SK-N-SH (cell line): ENCODE results near the gene WDR93. TPM values are rescaled to one million over a fixed set of nuclear protein-coding genes. Genes with fewer than 3 reads are reported as not detected.

ENCODE experiments used
- CTCF ChIA-PET: fragments of 300-600, 350-600 bp; formaldehyde crosslinking; extraction: SDS; loops from one replicate; lab custom pipeline; 2021; lab: Yijun Ruan, JAX
- POLR2A ChIA-PET: fragments of 350-600 bp; sonication (Branson Sonifier 250); formaldehyde crosslinking; extraction: SDS; loops from one replicate; lab custom pipeline; 2020; ENCODE audit warnings: antibody characterized with exemption, inconsistent platforms; lab: Yijun Ruan, JAX
- DNase-seq: peaks from one replicate; pipeline ENCODE4 v3.0.0; 2012
- H2AFZ ChIP-seq: fragments of 200-600 bp; sonication (generic); 2 replicates; pipeline ENCODE4 v1.8.1; 2016; ENCODE audit warnings: antibody characterized with exemption, mild to moderate bottlenecking, low read depth
- H3F3A ChIP-seq: fragments of 200-600 bp; sonication (generic); replicated peaks from 2 replicates; pipeline ENCODE3; 2016; ENCODE audit warnings: antibody characterized with exemption, mild to moderate bottlenecking; ENCODE audit not compliant: insufficient read depth
- H3K27ac ChIP-seq, 2 experiments: fragments of 200-500 bp in 1 of 2; fragments of 200-600 bp in 1 of 2; sonication (Bioruptor generic) in 1 of 2; sonication (generic), shearing (Covaris generic) in 1 of 2; 2 replicates each; pipeline versions ENCODE4 v1.5.1 to v1.6.1; 2014 to 2016; ENCODE audit warnings: low read depth in 2 of 2, inconsistent platforms in 1 of 2, low read length in 1 of 2, mild to moderate bottlenecking in 1 of 2, mixed read lengths in 1 of 2
- H3K27me3 ChIP-seq: fragments of 200-600 bp; sonication (generic), shearing (Covaris generic); 2 replicates; pipeline ENCODE4 v1.6.1; 2016; ENCODE audit warnings: mixed run types; ENCODE audit not compliant: insufficient read depth
- H3K36me3 ChIP-seq, 2 experiments: fragments of 200-500 bp in 1 of 2; fragments of 200-600 bp in 1 of 2; sonication (Bioruptor generic) in 1 of 2; sonication (generic) in 1 of 2; replicated peaks in 1 of 2; 2 replicates each; pipeline versions ENCODE3 to v1.5.1; 2014 to 2016; ENCODE audit warnings: low read length in 1 of 2, mild to moderate bottlenecking in 1 of 2; ENCODE audit not compliant: insufficient read depth in 2 of 2, control insufficient read depth in 1 of 2
- H3K4me1 ChIP-seq, 2 experiments: fragments of 200-500 bp in 1 of 2; fragments of 200-600 bp in 1 of 2; sonication (Bioruptor generic) in 1 of 2; sonication (generic), shearing (Covaris generic) in 1 of 2; 2 replicates each; pipeline versions ENCODE4 v1.5.1 to v1.6.1; 2014 to 2016; ENCODE audit warnings: low read depth in 1 of 2, low read length in 1 of 2, mixed run types in 1 of 2; ENCODE audit not compliant: insufficient read depth in 2 of 2, control insufficient read depth in 1 of 2
- H3K4me2 ChIP-seq: fragments of 200-600 bp; sonication (generic), shearing (Covaris generic); 2 replicates; pipeline ENCODE4 v1.6.1; 2017; ENCODE audit warnings: mixed run types
- H3K4me3 ChIP-seq, 2 experiments: fragments of 200-500 bp in 1 of 2; fragments of 200-600 bp in 1 of 2; sonication (Bioruptor generic) in 1 of 2; sonication (generic), shearing (Covaris generic) in 1 of 2; 2 replicates each; pipeline versions ENCODE4 v1.5.1 to v1.8.1; 2014 to 2016; ENCODE audit warnings: low read depth in 2 of 2, inconsistent platforms in 1 of 2, low read length in 1 of 2, mild to moderate bottlenecking in 1 of 2, mixed read lengths in 1 of 2, moderate library complexity in 1 of 2
- H3K79me2 ChIP-seq: fragments of 200-600 bp; sonication (generic); 2 replicates; pipeline ENCODE4 v1.8.1; 2017; ENCODE audit warnings: mild to moderate bottlenecking; ENCODE audit not compliant: insufficient read depth
- H3K9ac ChIP-seq: fragments of 200-600 bp; sonication (generic); 2 replicates; pipeline ENCODE4 v1.6.1; 2017; ENCODE audit warnings: mixed run types
- H3K9me2 ChIP-seq: fragments of 200-600 bp; sonication (generic); 2 replicates; pipeline ENCODE4 v1.6.1; 2017; ENCODE audit warnings: mixed run types
- H3K9me3 ChIP-seq: fragments of 200-600 bp; sonication (generic); 2 replicates; pipeline ENCODE4 v1.6.1; 2017; ENCODE audit warnings: mixed run types, mild to moderate bottlenecking, moderate library complexity
- H4K20me1 ChIP-seq: fragments of 200-600 bp; sonication (generic); 2 replicates; pipeline ENCODE4 v1.6.1; 2017; ENCODE audit warnings: mild to moderate bottlenecking, mixed run types; ENCODE audit not compliant: insufficient read depth
- CHD2 ChIP-seq: fragments of 150-350 bp; IDR thresholded peaks from 2 replicates; pipeline ENCODE4 v1.6.1; 2018; ENCODE audit warnings: low read length; ENCODE audit not compliant: partially characterized antibody
- CTCF ChIP-seq: fragments of 200-600 bp; sonication (generic); IDR thresholded peaks from 2 replicates; pipeline ENCODE4 v1.6.1; 2017; ENCODE audit warnings: antibody characterized with exemption, mild to moderate bottlenecking, moderate library complexity
- EP300 ChIP-seq, 2 experiments: IDR thresholded peaks; 2 replicates each; pipeline versions ENCODE4 v1.4.0 to v1.6.1; 2012; ENCODE audit warnings: borderline replicate concordance in 1 of 2, low read depth in 1 of 2, low read length in 1 of 2
- FOSL2 ChIP-seq: IDR thresholded peaks from 2 replicates; pipeline ENCODE4 v1.4.0; 2012; ENCODE audit warnings: low read depth, mild to moderate bottlenecking, moderate library complexity, borderline replicate concordance
- FOXM1 ChIP-seq: IDR thresholded peaks from 2 replicates; pipeline ENCODE4 v1.4.0; 2012; ENCODE audit warnings: low read depth, mild to moderate bottlenecking
- IRF3 ChIP-seq: fragments of 150-350 bp; IDR thresholded peaks from 2 replicates; pipeline ENCODE4 v1.6.1; 2016; ENCODE audit warnings: mild to moderate bottlenecking, low read depth, low read length
- JUND ChIP-seq: IDR thresholded peaks from 2 replicates; pipeline ENCODE4 v1.4.0; 2012
- MEF2A ChIP-seq: IDR thresholded peaks from 2 replicates; pipeline ENCODE4 v1.4.0; 2012; ENCODE audit warnings: low read depth, borderline replicate concordance
- MXI1 ChIP-seq: IDR thresholded peaks from 2 replicates; pipeline ENCODE4 v1.6.1; 2012; ENCODE audit warnings: mild to moderate bottlenecking, low read depth, low read length, improper control_type of control experiment
- NFIC ChIP-seq: IDR thresholded peaks from 2 replicates; pipeline ENCODE4 v1.4.0; 2012; ENCODE audit warnings: borderline replicate concordance
- RAD21 ChIP-seq: IDR thresholded peaks from 2 replicates; pipeline ENCODE4 v1.6.1; 2012; ENCODE audit warnings: mild to moderate bottlenecking, low read length
- RFX5 ChIP-seq: IDR thresholded peaks from 2 replicates; pipeline ENCODE4 v1.6.1; 2012; ENCODE audit warnings: mild to moderate bottlenecking, improper control_type of control experiment, low read length
- TAF1 ChIP-seq: IDR thresholded peaks from 2 replicates; pipeline ENCODE4 v1.6.1; 2012; ENCODE audit warnings: low read depth, mild to moderate bottlenecking, low read length, moderate library complexity, borderline replicate concordance
- TCF12 ChIP-seq: IDR thresholded peaks from 2 replicates; pipeline ENCODE4 v1.4.0; 2012
- whole genome bisulfite sequencing: methylation state at CpG from one replicate; pipeline ENCODE4 v1.1.6; 2017; ENCODE audit warnings: low lambda C conversion rate; 5-methylcytosine and 5-hydroxymethylcytosine counted together
- polyA plus RNA-seq, 3 experiments: library from polyadenylated mRNA; depleted of rRNA; stranded (reverse); fragments of >200 nt; gene quantifications; 2 replicates each; pipeline ENCODE4 v1.2.3, GENCODE V29; 2012
- TF ChIP-seq, protein P1 (sequence below): IDR thresholded peaks from 2 replicates; pipeline ENCODE4; 2012

The WDR93 gene
- polyA plus RNA-seq, 1 of the 3 experiments (the other 2 are of a cell fraction), result 0.35 TPM

- H3K9me2 ChIP-seq, result no peaks in the 10 kb centered on the region
These were observed 82.4 kb downstream of the WDR93 start for GRCh38 chr15:89772932-89773583.

GRCh38 chr15:89774492-89774891 lies 83.9 kb downstream of the WDR93 start:
- H4K20me1 ChIP-seq, result no peaks in the 10 kb centered on the region
- H3K4me2 ChIP-seq, result no peak overlapping the region
- DNase-seq, result no peak
- POLR2A ChIA-PET, result no interaction called here
- no peaks in the 10 kb centered on the region for H3K79me2 ChIP-seq
- CTCF ChIA-PET, result interaction anchor here (1.1 to 7.6 kb wide), 2 partner anchors 13 to 114 kb away, joined by 4 to 61 read pairs; no protein-coding TSS in a partner anchor
- no peak overlapping the region for H3K9ac ChIP-seq
- H3F3A ChIP-seq, result peaks cover 10% of the 10 kb centered on the region
- 92% methylated on average over 5 of the region's 5 CpGs for WGBS
- H2AFZ ChIP-seq, result no peak overlapping the region
- no peak overlapping the region for H3K4me3 ChIP-seq
- H3K36me3 ChIP-seq, result no peaks in the 10 kb centered on the region
- H3K27ac ChIP-seq, result no peak overlapping the region
- H3K9me2 ChIP-seq, result no peaks in the 10 kb centered on the region
- no peaks in the 10 kb centered on the region for H3K27me3 ChIP-seq
- H3K9me3 ChIP-seq, result no peaks in the 10 kb centered on the region
- peaks cover 6 to 15% of the 10 kb centered on the region in 2 experiments; a peak in 2 of 4 replicates for H3K4me1 ChIP-seq
- TF ChIP-seq EP300 (IDR thresholded peaks at IDR 0.05; ENCODE audit: borderline replicate concordance in 1 of 2, low read depth in 1 of 2, low read length in 1 of 2), result no peak
- TF ChIP-seq IRF3, result no peak
- no peak for TF ChIP-seq CTCF
- TF ChIP-seq, protein P1, sequence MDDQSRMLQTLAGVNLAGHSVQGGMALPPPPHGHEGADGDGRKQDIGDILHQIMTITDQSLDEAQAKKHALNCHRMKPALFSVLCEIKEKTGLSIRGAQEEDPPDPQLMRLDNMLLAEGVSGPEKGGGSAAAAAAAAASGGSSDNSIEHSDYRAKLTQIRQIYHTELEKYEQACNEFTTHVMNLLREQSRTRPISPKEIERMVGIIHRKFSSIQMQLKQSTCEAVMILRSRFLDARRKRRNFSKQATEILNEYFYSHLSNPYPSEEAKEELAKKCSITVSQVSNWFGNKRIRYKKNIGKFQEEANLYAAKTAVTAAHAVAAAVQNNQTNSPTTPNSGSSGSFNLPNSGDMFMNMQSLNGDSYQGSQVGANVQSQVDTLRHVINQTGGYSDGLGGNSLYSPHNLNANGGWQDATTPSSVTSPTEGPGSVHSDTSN, result no peak
- no peak for TF ChIP-seq MXI1
- TF ChIP-seq RAD21, result no peak
- TF ChIP-seq TAF1, result no peak
- no peak for TF ChIP-seq RFX5
- TF ChIP-seq NFIC, result no peak
- TF ChIP-seq FOXM1, result no peak
- TF ChIP-seq MEF2A, result no peak
- TF ChIP-seq JUND, result no peak

More at GRCh38 chr15:89772932-89773583, 82.4 kb downstream of the WDR93 start:
- H2AFZ ChIP-seq, result no peak overlapping the region
- H3K4me1 ChIP-seq, result peaks cover 6 to 15% of the 10 kb centered on the region in 2 experiments; a peak in 2 of 4 replicates
- no peaks in the 10 kb centered on the region for H3K27me3 ChIP-seq
- 63% methylated on average over 3 of the region's 3 CpGs for WGBS
- H3K36me3 ChIP-seq, result no peaks in the 10 kb centered on the region
- CTCF ChIA-PET, result interaction anchor here (0.7 to 7.6 kb wide), 7 partner anchors 11 to 102 kb away, joined by 3 to 61 read pairs (median 4); no protein-coding TSS in a partner anchor
- no peaks in the 10 kb centered on the region for H3K9me3 ChIP-seq
- H3K79me2 ChIP-seq, result no peaks in the 10 kb centered on the region
- H3F3A ChIP-seq, result peaks cover 10% of the 10 kb centered on the region
- H3K27ac ChIP-seq, result peak overlapping the region in 1 of 2 experiments; percentile 48; a peak in 1 of 4 replicates
- DNase-seq, result peak; percentile 37
- no peak overlapping the region for H3K9ac ChIP-seq
- no peak overlapping the region for H3K4me2 ChIP-seq
- TF ChIP-seq, protein P1, result no peak; the same call in 1 of the 2 replicates
- TF ChIP-seq FOSL2 (peak; percentile 36; the same call in 1 of the 2 replicates), CHD2 (no peak), NFIC (no peak), TCF12 (peak; percentile 13; the same call in 1 of the 2 replicates), CTCF (peak; percentile 50)
- TF ChIP-seq, all 33 proteins: peak for 3
- Histone ChIP-seq H3K4me3 (no peak overlapping the region), H4K20me1 (no peaks in the 10 kb centered on the region)
- POLR2A ChIA-PET, result no interaction called here
